ENCODE results near the gene RNF125.
"Not testable (repeated sequence)": the region's sequence is repeated elsewhere in the genome, so short reads cannot be mapped to it uniquely, and the experiment has no call there.

RNF125 gene

DNA sequence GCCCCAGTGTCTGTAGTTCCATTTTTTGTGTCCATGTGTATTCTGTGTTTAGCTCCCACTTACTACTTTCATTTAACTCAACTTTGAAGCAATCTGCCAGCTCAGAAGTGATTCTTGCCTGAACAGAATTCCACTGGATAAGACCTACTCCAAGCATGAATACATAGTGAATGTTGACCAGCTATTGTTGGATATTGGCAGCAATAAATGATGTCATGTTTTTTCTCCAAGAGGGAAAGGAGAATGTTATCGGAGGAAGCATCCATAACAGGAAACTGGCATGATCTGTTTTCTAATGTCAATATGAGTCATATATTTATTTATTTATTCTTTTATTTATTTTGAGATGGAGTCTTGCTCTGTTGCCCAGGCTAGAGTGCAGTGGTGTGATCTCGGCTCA lies 38.9 kb upstream of the RNF125 start:
- TF ChIP-seq, protein P1, sequence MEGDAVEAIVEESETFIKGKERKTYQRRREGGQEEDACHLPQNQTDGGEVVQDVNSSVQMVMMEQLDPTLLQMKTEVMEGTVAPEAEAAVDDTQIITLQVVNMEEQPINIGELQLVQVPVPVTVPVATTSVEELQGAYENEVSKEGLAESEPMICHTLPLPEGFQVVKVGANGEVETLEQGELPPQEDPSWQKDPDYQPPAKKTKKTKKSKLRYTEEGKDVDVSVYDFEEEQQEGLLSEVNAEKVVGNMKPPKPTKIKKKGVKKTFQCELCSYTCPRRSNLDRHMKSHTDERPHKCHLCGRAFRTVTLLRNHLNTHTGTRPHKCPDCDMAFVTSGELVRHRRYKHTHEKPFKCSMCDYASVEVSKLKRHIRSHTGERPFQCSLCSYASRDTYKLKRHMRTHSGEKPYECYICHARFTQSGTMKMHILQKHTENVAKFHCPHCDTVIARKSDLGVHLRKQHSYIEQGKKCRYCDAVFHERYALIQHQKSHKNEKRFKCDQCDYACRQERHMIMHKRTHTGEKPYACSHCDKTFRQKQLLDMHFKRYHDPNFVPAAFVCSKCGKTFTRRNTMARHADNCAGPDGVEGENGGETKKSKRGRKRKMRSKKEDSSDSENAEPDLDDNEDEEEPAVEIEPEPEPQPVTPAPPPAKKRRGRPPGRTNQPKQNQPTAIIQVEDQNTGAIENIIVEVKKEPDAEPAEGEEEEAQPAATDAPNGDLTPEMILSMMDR (IDR thresholded peaks at IDR 0.05; ENCODE audit: control insufficient read depth, extremely low read depth, insufficient read depth) = no peak
- no peak overlapping the region for H3K4me3 ChIP-seq (ENCODE audit: low read depth, low read length)
- peak; percentile 28 for DNase-seq (ENCODE audit: low read depth)

- no peak overlapping the region for H3K4me3 ChIP-seq (ENCODE audit: low read depth, low read length)
- no peak for DNase-seq (ENCODE audit: low read depth)
- TF ChIP-seq, protein P1 (IDR thresholded peaks at IDR 0.05; ENCODE audit: control insufficient read depth, extremely low read depth, insufficient read depth) = no peak
These were observed 37.8 kb upstream of the RNF125 start for GRCh38 chr18:31980863-31981262.

GRCh38 chr18:31983020-31983419 lies 35.6 kb upstream of the RNF125 start:
- TF ChIP-seq, protein P1 (IDR thresholded peaks at IDR 0.05; ENCODE audit: control insufficient read depth, extremely low read depth, insufficient read depth) = no peak
- no peak overlapping the region for H3K4me3 ChIP-seq (ENCODE audit: low read depth, low read length)
- DNase-seq (ENCODE audit: low read depth) = no peak

DNA sequence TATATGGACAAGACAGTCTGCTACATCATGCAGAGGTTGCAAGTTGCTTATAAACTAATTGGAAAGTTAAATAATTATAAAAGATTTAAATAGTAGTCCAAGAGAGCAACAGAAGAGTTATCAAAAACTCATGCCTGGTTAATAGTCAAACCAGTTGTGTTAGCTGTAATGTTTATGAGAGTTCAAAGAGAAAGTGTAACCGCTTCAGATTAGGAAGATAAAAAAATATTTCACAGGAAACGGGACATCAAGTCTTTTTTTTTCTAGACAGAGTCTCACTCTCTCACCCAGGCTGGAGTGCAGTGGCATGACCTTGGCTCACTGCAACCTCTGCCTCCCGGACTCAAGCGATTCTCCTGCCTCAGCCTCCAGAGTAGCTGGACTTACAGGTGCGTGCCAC lies 34.6 kb upstream of the RNF125 start:
- no peak overlapping the region for H3K4me3 ChIP-seq (ENCODE audit: low read depth, low read length)
- no peak for DNase-seq (ENCODE audit: low read depth)
- TF ChIP-seq, protein P1 (IDR thresholded peaks at IDR 0.05; ENCODE audit: control insufficient read depth, extremely low read depth, insufficient read depth) = no peak

- DNase-seq (ENCODE audit: low read depth) = no peak
- TF ChIP-seq, protein P1 (IDR thresholded peaks at IDR 0.05; ENCODE audit: control insufficient read depth, extremely low read depth, insufficient read depth) = no peak
- no peak overlapping the region for H3K4me3 ChIP-seq (ENCODE audit: low read depth, low read length)
These were observed 27.8 kb upstream of the RNF125 start for GRCh38 chr18:31990823-31991222.

DNA sequence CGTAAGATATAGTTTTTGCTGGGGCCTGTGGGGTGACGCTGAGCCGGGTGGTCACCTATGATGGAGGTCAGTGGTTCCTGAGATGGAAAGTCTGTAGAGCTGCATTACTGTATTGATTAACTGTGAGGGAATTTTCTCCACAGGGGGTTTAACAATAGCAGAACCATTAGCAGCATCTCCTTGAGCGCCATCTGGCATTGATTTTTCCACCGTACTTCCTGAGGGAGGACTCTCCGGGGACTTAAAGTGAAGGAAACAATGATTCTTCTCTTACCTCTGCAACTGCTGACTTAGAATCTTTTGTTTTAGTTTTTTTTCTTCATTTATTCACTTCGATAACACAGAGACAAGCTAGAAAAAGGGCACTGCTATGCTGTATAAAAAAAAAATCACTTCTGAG lies 22.6 kb upstream of the RNF125 start:
- no peak for DNase-seq (ENCODE audit: low read depth)
- no peak overlapping the region for H3K4me3 ChIP-seq (ENCODE audit: low read depth, low read length)
- TF ChIP-seq, protein P1 (IDR thresholded peaks at IDR 0.05; ENCODE audit: control insufficient read depth, extremely low read depth, insufficient read depth) = no peak

- TF ChIP-seq, protein P1 (IDR thresholded peaks at IDR 0.05; ENCODE audit: control insufficient read depth, extremely low read depth, insufficient read depth) = no peak
- no peak for DNase-seq (ENCODE audit: low read depth)
- no peak overlapping the region for H3K4me3 ChIP-seq (ENCODE audit: low read depth, low read length)
These were observed 19.7 kb upstream of the RNF125 start for GRCh38 chr18:31998880-31999412.

- H3K4me3 ChIP-seq (ENCODE audit: low read depth, low read length); DNase-seq (ENCODE audit: low read depth): not testable (repeated sequence)
These were observed 17.5 kb upstream of the RNF125 start for GRCh38 chr18:32001141-32001540.

DNA sequence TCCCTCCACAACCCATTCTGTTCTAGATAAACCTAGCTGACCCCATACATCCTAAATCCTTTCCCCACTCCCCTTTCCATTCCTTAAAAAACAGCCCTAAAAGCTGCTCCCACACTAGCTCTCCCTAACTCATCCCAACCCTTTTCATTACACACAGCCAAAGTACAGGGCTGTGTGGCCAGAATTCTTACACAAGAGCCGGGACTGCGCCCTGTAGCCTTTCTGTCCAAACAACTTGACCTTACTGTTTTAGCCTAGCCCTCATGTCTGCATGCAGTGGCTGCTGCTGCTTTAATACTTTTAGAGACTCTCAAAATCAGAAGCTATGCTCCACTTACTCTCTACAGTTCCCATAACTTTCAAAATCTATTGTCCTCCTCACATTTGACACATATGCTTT lies 14.8 kb upstream of the RNF125 start:
- not testable (repeated sequence) for H3K4me3 ChIP-seq (ENCODE audit: low read depth, low read length); DNase-seq (ENCODE audit: low read depth)
